Measurements from ENCODE around the gene FMNL2. TPM values are rescaled to one million over a fixed set of nuclear protein-coding genes. Genes with fewer than 3 reads are reported as not detected.

FMNL2 gene
- total and polyA plus RNA-seq, 2 of the 4 experiments (the other 2 are of a cell fraction) = 10.9 to 11.4 TPM

- ATAC-seq (ENCODE audit: low read depth) = no peak
- peaks cover 14 to 21% of the 10 kb centered on the region in 2 experiments for H3K79me1 ChIP-seq (ENCODE audit: low read depth in 1 of 2, low read length in 2 of 2)
- H2BK15ac ChIP-seq (ENCODE audit: low read depth, low read length) = no peak overlapping the region
- in situ Hi-C loops (cut with MboI; ENCODE audit: low sequenced_read_pairs) (no loop called here), dilution Hi-C loops (cut with HindIII; ENCODE audit: low sequenced_read_pairs, unreplicated experiment) (no loop called here), intact Hi-C loops (cut with micrococcal nuclease) (no loop called here)
- BruUV-seq (replicated peaks) = no TSS peak
- no peak overlapping the region for H2AFZ ChIP-seq (replicated peaks; ENCODE audit: low read length, poor library complexity)
- no peak overlapping the region for H2AK5ac ChIP-seq (ENCODE audit: low read depth, low read length)
- no peak overlapping the region for H4K91ac ChIP-seq (ENCODE audit: insufficient read depth, low read depth, low read length)
- TF ChIP-seq RCOR1 (IDR thresholded peaks at IDR 0.05; ENCODE audit: insufficient replicate concordance, low read length) (no peak), FOS (IDR thresholded peaks at IDR 0.05; ENCODE audit: low read depth, low read length) (no peak), USF2 (IDR thresholded peaks at IDR 0.05; ENCODE audit: low read depth, low read length) (no peak), RAD21 (IDR thresholded peaks at IDR 0.05; ENCODE audit: low read length) (no peak), MXI1 (IDR thresholded peaks at IDR 0.05; ENCODE audit: borderline replicate concordance, low read depth, low read length) (no peak), CHD1 (IDR thresholded peaks at IDR 0.05; ENCODE audit: low read depth, low read length) (no peak), SMC3 (IDR thresholded peaks at IDR 0.05; ENCODE audit: low read depth, low read length) (no peak), NFE2L2 (IDR thresholded peaks at IDR 0.05; ENCODE audit: low read depth, low read length) (no peak), MAZ (IDR thresholded peaks at IDR 0.05; ENCODE audit: borderline replicate concordance, low read depth, low read length) (no peak), BHLHE40 (IDR thresholded peaks at IDR 0.05; ENCODE audit: low read depth, low read length) (no peak), CEBPB (IDR thresholded peaks at IDR 0.05; ENCODE audit: low read depth, low read length) (no peak), MAFK (IDR thresholded peaks at IDR 0.05; ENCODE audit: low read depth, low read length) (no peak), RFX5 (IDR thresholded peaks at IDR 0.05; ENCODE audit: low read depth, low read length) (no peak), POLR2A (IDR thresholded peaks at IDR 0.05; ENCODE audit: low read depth, low read length) (no peak)
- TF ChIP-seq, protein P1, sequence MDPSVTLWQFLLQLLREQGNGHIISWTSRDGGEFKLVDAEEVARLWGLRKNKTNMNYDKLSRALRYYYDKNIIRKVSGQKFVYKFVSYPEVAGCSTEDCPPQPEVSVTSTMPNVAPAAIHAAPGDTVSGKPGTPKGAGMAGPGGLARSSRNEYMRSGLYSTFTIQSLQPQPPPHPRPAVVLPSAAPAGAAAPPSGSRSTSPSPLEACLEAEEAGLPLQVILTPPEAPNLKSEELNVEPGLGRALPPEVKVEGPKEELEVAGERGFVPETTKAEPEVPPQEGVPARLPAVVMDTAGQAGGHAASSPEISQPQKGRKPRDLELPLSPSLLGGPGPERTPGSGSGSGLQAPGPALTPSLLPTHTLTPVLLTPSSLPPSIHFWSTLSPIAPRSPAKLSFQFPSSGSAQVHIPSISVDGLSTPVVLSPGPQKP (IDR thresholded peaks at IDR 0.05; ENCODE audit: borderline replicate concordance, low read depth, low read length) = no peak
- TF ChIP-seq, protein P2, sequence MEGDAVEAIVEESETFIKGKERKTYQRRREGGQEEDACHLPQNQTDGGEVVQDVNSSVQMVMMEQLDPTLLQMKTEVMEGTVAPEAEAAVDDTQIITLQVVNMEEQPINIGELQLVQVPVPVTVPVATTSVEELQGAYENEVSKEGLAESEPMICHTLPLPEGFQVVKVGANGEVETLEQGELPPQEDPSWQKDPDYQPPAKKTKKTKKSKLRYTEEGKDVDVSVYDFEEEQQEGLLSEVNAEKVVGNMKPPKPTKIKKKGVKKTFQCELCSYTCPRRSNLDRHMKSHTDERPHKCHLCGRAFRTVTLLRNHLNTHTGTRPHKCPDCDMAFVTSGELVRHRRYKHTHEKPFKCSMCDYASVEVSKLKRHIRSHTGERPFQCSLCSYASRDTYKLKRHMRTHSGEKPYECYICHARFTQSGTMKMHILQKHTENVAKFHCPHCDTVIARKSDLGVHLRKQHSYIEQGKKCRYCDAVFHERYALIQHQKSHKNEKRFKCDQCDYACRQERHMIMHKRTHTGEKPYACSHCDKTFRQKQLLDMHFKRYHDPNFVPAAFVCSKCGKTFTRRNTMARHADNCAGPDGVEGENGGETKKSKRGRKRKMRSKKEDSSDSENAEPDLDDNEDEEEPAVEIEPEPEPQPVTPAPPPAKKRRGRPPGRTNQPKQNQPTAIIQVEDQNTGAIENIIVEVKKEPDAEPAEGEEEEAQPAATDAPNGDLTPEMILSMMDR (conservative IDR thresholded peaks at IDR 0.05; ENCODE audit: low read depth, low read length) = no peak
- CTCF ChIA-PET = no interaction called here
- no peaks in the 10 kb centered on the region for H4K20me1 ChIP-seq (ENCODE audit: insufficient read depth, low read length)
- H3K9me3 ChIP-seq (ENCODE audit: control insufficient read depth, insufficient read depth, low read length) = no peaks in the 10 kb centered on the region
- no peak overlapping the region for H2BK20ac ChIP-seq (ENCODE audit: low read depth, low read length)
- H3K14ac ChIP-seq (replicated peaks; ENCODE audit: low read depth, low read length) = no peak overlapping the region
- H3K9me1 ChIP-seq (ENCODE audit: insufficient read depth, low read length) = no peaks in the 10 kb centered on the region
- H3K23ac ChIP-seq (ENCODE audit: low read depth, low read length) = no peak overlapping the region
- H2BK5ac ChIP-seq (ENCODE audit: low read depth, low read length, poor library complexity, severe bottlenecking) = no peak overlapping the region
- H2BK120ac ChIP-seq (ENCODE audit: low read depth, low read length) = no peak overlapping the region
- no peak overlapping the region for H3K18ac ChIP-seq (ENCODE audit: low read depth, low read length)
- H2AK9ac ChIP-seq (replicated peaks; ENCODE audit: low read depth, low read length, poor library complexity) = no peak overlapping the region
- no peak for DNase-seq
- no peak overlapping the region for H3K9ac ChIP-seq (ENCODE audit: low read depth, low read length)
- H3K4me1 ChIP-seq (ENCODE audit: control insufficient read depth, insufficient read depth, low read length) = peaks cover 2% of the 10 kb centered on the region; the same call in 1 of the 2 replicates
- no peak overlapping the region for H3K4me2 ChIP-seq (ENCODE audit: low read depth, low read length)
- no peak overlapping the region for H3K4ac ChIP-seq (ENCODE audit: low read depth, low read length)
- no peaks in the 10 kb centered on the region for H3K27me3 ChIP-seq (ENCODE audit: control insufficient read depth, insufficient read depth, low read length)
- no peak overlapping the region for H4K5ac ChIP-seq (ENCODE audit: low read depth, low read length)
- no CpG with 5 or more reads among the region's 1 CpG for WGBS, 2 experiments (ENCODE audit: extremely low coverage in 2 of 2, insufficient read length in 1 of 2)
- no peak overlapping the region for H3K27ac ChIP-seq (ENCODE audit: insufficient read depth, low read length)
- POLR2A ChIA-PET (ENCODE audit: unreplicated experiment) = no interaction called here
- no peak overlapping the region for H3K4me3 ChIP-seq (ENCODE audit: insufficient read depth, low read depth, low read length)
- H3K56ac ChIP-seq (ENCODE audit: extremely low read depth, insufficient read depth, low read length) = no peak overlapping the region
- no peak overlapping the region for H4K8ac ChIP-seq (ENCODE audit: low read depth in 2 of 2, low read length in 2 of 2)
- no peaks in the 10 kb centered on the region for H3K36me3 ChIP-seq (ENCODE audit: control insufficient read depth, insufficient read depth, low read length)
Observed at GRCh38 chr2:152376968-152377367, 42.0 kb downstream of the FMNL2 start.

All from IMR-90 (cell line).